HAP-1 (cell line): ENCODE results near the gene TEX13B.
"Not testable (repeated sequence)": the region's sequence is repeated elsewhere in the genome, so short reads cannot be mapped to it uniquely, and the experiment has no call there.

ENCODE experiments used
- DNase-seq, 2 experiments: peaks; one replicate each; pipeline ENCODE4 v3.0.0-alpha.2; 2016 to 2020; ENCODE audit warnings: low spot score in 2 of 2
- H3K27me3 ChIP-seq: fragments of 250-450 bp; sonication (Bioruptor Pico); 2 replicates; pipeline ENCODE4 v1.5.1; 2020; ENCODE audit warnings: low read depth, mild to moderate bottlenecking, moderate library complexity
- H3K36me3 ChIP-seq: fragments of 250-450 bp; sonication (Bioruptor Pico); replicated peaks from 2 replicates; pipeline ENCODE4 v1.5.1; 2020; ENCODE audit warnings: mild to moderate bottlenecking
- H3K4me1 ChIP-seq: fragments of 250-450 bp; sonication (Bioruptor Pico); 2 replicates; pipeline ENCODE4 v1.5.1; 2020; ENCODE audit warnings: mild to moderate bottlenecking
- H3K4me3 ChIP-seq: fragments of 250-450 bp; sonication (Bioruptor Pico); 2 replicates; pipeline ENCODE4 v1.5.1; 2020; ENCODE audit warnings: mild to moderate bottlenecking, moderate library complexity
- H3K9me3 ChIP-seq: fragments of 250-450 bp; sonication (Bioruptor Pico); 2 replicates; pipeline ENCODE4 v1.5.1; 2020; ENCODE audit warnings: mild to moderate bottlenecking, moderate library complexity
- in situ Hi-C: fragments of 300-500 bp; cut with MboI; formaldehyde crosslinking; loops from 3 replicates; pipeline ENCODE4 v1.14.3; 2020; ENCODE audit warnings: low sequenced_read_pairs, inconsistent platforms, mixed read lengths

The TEX13B gene

GRCh38 chrX:107985033-107985432, 2.9 kb upstream of the TEX13B start:
- no peaks in the 10 kb centered on the region for H3K4me1 ChIP-seq
- H3K27me3 ChIP-seq: 0 out of 2 replicates have a peak, but pooled peaks cover 3% of the 10 kb centered on the region
- in situ Hi-C loops: no loop called here
- no peaks in the 10 kb centered on the region for H3K9me3 ChIP-seq
- DNase-seq: no peak
- no peak overlapping the region for H3K4me3 ChIP-seq
- no peaks in the 10 kb centered on the region for H3K36me3 ChIP-seq

GRCh38 chrX:107979534-107979933, 2.6 kb downstream of the TEX13B start:
- H3K36me3 ChIP-seq: no peaks in the 10 kb centered on the region
- H3K4me1 ChIP-seq: peaks cover 4% of the 10 kb centered on the region; the same call in 1 of the 2 replicates
- H3K9me3 ChIP-seq: no peaks in the 10 kb centered on the region
- no peak for DNase-seq
- in situ Hi-C loops: no loop called here
- no peak overlapping the region for H3K4me3 ChIP-seq
- H3K27me3 ChIP-seq: no peaks in the 10 kb centered on the region

- Histone ChIP-seq H3K27me3 (no peaks in the 10 kb centered on the region), H3K4me3 (no peak overlapping the region), H3K36me3 (no peaks in the 10 kb centered on the region), H3K4me1 (peaks cover 4% of the 10 kb centered on the region; the same call in 1 of the 2 replicates), H3K9me3 (no peaks in the 10 kb centered on the region)
- peak; percentile 40 to 44 for DNase-seq
- in situ Hi-C loops: no loop called here
These were observed 3.4 kb downstream of the TEX13B start for GRCh38 chrX:107978707-107979307.

GRCh38 chrX:107978071-107978470, 4.1 kb downstream of the TEX13B start:
- Histone ChIP-seq H3K36me3 (no peaks in the 10 kb centered on the region), H3K9me3 (no peaks in the 10 kb centered on the region), H3K4me1 (peaks cover 4% of the 10 kb centered on the region; the same call in 1 of the 2 replicates), H3K27me3 (no peaks in the 10 kb centered on the region), H3K4me3 (no peak overlapping the region)
- in situ Hi-C loops: no loop called here
- DNase-seq: peak in 1 of 2 experiments; percentile 29

- H3K36me3 ChIP-seq: no peaks in the 10 kb centered on the region
- H3K27me3 ChIP-seq: no peaks in the 10 kb centered on the region
- H3K9me3 ChIP-seq: no peaks in the 10 kb centered on the region
- DNase-seq: no peak
- peaks cover 9% of the 10 kb centered on the region for H3K4me1 ChIP-seq
- no peak overlapping the region for H3K4me3 ChIP-seq
- in situ Hi-C loops: no loop called here
These were observed 10.5 kb downstream of the TEX13B start for GRCh38 chrX:107971636-107972035.

GRCh38 chrX:107970073-107970472, 12.1 kb downstream of the TEX13B start:
- H3K9me3 ChIP-seq: no peaks in the 10 kb centered on the region
- no peaks in the 10 kb centered on the region for H3K27me3 ChIP-seq
- no peak overlapping the region for H3K4me3 ChIP-seq
- in situ Hi-C loops: no loop called here
- peaks cover 9% of the 10 kb centered on the region for H3K4me1 ChIP-seq
- H3K36me3 ChIP-seq: no peaks in the 10 kb centered on the region
- DNase-seq: peak in 1 of 2 experiments; percentile 43

- Histone ChIP-seq H3K4me1 (peaks cover 9% of the 10 kb centered on the region), H3K9me3 (no peaks in the 10 kb centered on the region), H3K4me3 (no peak overlapping the region), H3K36me3 (no peaks in the 10 kb centered on the region), H3K27me3 (no peaks in the 10 kb centered on the region)
- in situ Hi-C loops: no loop called here
- no peak for DNase-seq
These were observed 13.5 kb downstream of the TEX13B start for GRCh38 chrX:107968623-107969022.

- DNase-seq, H3K9me3 ChIP-seq, H3K36me3 ChIP-seq, H3K4me3 ChIP-seq, in situ Hi-C loops, H3K4me1 ChIP-seq: not testable (repeated sequence)
- H3K27me3 ChIP-seq: peaks cover 21% of the 10 kb centered on the region
These were observed 26.8 kb downstream of the TEX13B start for GRCh38 chrX:107955337-107955736.

- no peak for DNase-seq
- Histone ChIP-seq H3K9me3 (no peaks in the 10 kb centered on the region), H3K4me3 (no peak overlapping the region), H3K27me3 (peaks cover 2% of the 10 kb centered on the region; the same call in 1 of the 2 replicates), H3K36me3 (no peaks in the 10 kb centered on the region), H3K4me1 (no peaks in the 10 kb centered on the region; the same call in 1 of the 2 replicates)
- in situ Hi-C loops: no loop called here
These were observed 42.1 kb downstream of the TEX13B start for GRCh38 chrX:107940095-107940494.

GRCh38 chrX:107936434-107936730, 45.8 kb downstream of the TEX13B start:
- Histone ChIP-seq H3K36me3 (no peaks in the 10 kb centered on the region), H3K9me3 (no peaks in the 10 kb centered on the region), H3K4me3 (no peak overlapping the region), H3K27me3 (peaks cover 2% of the 10 kb centered on the region; the same call in 1 of the 2 replicates), H3K4me1 (no peaks in the 10 kb centered on the region; the same call in 1 of the 2 replicates)
- no peak for DNase-seq
- in situ Hi-C loops: no loop called here

GRCh38 chrX:107935664-107936433, 46.3 kb downstream of the TEX13B start:
- Histone ChIP-seq H3K4me3 (no peak overlapping the region), H3K27me3 (peaks cover 2% of the 10 kb centered on the region; the same call in 1 of the 2 replicates), H3K36me3 (no peaks in the 10 kb centered on the region), H3K9me3 (no peaks in the 10 kb centered on the region), H3K4me1 (no peaks in the 10 kb centered on the region; the same call in 1 of the 2 replicates)
- in situ Hi-C loops: no loop called here
- DNase-seq: no peak

- Histone ChIP-seq H3K36me3 (no peaks in the 10 kb centered on the region), H3K4me1 (no peaks in the 10 kb centered on the region; the same call in 1 of the 2 replicates), H3K9me3 (no peaks in the 10 kb centered on the region), H3K27me3 (peaks cover 2% of the 10 kb centered on the region; the same call in 1 of the 2 replicates), H3K4me3 (no peak overlapping the region)
- in situ Hi-C loops: no loop called here
- DNase-seq: no peak
These were observed 47.0 kb downstream of the TEX13B start for GRCh38 chrX:107935200-107935599.

GRCh38 chrX:107934262-107934661, 47.9 kb downstream of the TEX13B start:
- no peak for DNase-seq
- Histone ChIP-seq H3K9me3 (no peaks in the 10 kb centered on the region), H3K4me3 (no peak overlapping the region), H3K27me3 (no peaks in the 10 kb centered on the region), H3K36me3 (no peaks in the 10 kb centered on the region), H3K4me1 (no peaks in the 10 kb centered on the region; the same call in 1 of the 2 replicates)
- in situ Hi-C loops: no loop called here
